Hippocampal formation (tissue), 2 donors: ENCODE results near the gene FAM151A.

Experiments used
- DNase-seq, 2 donors: peaks; one replicate each; lab custom pipeline; 2025; lab: John Stamatoyannopoulos, UW

Gene FAM151A

GRCh38 chr1:54604051-54604450, 19.3 kb downstream of the FAM151A start:
- DNase-seq = no peak

DNA sequence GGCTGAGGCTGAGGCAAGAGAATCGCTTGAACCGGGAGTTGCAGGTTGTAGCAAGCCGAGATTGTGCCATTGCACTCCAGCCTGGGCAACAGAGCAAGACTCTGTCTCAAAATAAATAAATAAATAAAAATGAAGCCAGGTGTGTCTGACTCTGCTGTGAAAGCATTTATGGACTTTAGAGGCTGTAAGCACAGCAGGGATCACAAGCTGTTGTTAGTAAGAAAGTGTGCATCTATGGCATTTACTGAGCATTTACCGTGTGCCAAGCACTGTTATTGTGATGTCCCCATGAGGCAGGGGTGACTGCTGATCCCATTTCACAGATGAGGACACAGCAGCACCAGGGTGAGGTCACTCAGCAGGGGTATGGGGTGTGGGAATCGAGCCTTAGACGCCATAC, 20.1 kb downstream of the FAM151A start:
- DNase-seq = no peak

GRCh38 chr1:54602554-54602953, 20.8 kb downstream of the FAM151A start:
- no peak for DNase-seq

DNA sequence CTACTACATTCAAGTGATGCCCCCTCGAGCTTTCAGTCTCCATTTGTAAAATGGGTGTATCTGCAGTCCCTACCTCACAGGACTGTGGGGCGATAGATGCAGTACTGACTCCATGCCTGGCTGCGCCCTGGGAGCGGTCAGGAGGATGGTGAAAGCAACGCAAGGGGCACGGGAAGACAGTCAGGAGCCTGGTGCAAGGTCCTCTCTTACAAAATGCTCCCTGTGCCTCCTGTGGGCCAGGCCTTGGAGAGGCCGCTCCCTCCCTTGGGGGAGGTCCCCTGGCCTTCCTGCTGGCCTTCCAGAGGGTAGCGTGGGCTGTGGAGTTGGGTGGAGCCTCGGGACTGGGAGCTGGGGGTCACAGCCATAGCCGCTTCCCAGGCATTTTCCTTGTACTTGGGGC, 21.6 kb downstream of the FAM151A start:
- no peak for DNase-seq

DNA sequence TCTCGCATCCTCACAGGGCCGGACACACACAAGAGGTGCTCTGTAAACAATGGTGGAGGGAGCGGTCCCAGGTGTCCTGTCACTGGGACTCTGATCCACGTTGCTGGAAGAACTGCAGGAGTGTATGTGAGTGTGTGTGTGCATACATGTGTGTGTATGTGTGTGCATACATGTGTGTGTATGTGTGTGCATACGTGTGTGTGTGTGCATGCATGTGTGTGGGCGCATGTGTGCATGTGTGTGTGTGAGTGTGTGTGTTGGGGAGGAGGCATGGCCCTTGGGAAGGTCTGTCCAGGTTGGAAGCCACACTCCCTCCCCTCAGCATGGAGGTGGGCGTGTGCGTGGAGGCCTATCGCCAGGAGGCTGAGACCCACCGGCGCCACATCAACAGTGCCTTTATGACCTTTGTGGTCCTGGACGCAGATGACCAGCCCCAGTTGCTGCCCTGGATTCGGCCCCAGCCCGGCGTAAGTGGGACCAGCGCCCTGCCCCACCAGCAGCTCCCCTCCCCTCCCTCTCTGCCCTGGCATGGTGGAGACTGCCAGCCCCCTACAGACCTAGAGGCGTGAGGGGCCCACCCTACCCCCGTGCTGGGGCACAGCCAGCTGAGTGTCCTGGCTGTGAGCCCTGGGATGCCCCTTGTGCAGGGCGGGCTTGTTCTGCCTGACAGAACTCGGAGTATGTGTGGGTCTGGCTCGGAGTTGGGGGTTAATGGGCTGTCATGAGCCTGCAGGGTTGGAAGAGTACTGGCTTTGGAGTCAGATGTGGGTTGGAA, 22.2 kb downstream of the FAM151A start:
- no peak for DNase-seq

DNA sequence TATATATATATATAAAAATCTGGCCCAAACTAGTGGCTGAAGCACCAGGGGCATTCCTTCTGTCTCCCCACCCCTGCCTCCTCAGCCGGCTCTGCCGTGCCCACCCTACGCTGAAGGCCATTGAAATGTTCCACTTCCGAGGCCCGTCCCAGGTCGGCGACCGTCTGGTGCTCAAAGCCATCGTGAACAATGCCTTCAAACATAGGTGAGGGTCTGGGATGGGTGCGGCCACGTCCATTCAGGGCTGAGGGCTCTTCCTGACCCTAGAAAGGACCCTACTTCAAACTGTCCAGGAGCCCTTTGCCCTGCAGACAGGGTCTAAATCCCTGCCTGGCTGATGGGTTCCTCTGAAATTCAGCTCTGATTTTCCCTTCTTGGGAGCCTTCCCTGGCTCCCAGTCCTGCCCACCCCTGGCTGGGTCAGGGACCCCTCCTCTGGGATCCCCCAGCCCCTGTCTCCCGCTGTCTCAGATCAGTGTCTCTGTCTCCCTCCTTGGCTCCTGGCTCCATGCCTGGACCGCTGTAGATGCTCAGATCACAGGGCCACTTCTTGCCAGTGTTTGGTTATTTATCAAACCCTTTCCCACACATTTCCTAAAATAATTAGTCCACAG, 24.0 kb downstream of the FAM151A start:
- no peak for DNase-seq

DNA sequence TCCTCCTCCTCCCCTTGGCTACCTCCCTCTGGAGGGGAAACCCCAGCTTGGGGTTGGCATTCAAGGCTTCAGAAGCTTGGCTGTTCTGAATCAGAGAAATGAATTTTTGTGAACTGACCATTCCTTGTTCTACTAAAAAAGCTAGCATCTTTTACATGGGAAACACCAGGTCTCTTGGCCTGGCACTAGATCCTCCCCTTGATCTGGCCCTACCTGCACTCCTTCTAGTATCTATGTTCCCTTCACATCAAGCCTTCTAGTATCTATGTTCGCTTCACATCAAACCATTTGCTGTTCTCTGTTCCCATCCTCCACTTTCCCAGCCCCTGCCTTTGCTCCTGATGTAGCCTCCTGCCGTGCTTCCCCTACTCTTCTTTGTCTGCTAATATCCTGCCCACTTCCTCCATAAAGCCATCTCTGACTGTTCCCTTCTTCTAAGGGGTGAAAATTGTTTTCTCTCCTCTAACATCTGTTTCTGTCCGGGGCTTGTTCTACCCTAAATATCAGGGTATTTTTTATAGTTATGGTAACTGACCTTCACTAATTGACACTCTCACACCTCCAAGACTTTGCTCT, 25.8 kb downstream of the FAM151A start:
- DNase-seq = no peak

DNA sequence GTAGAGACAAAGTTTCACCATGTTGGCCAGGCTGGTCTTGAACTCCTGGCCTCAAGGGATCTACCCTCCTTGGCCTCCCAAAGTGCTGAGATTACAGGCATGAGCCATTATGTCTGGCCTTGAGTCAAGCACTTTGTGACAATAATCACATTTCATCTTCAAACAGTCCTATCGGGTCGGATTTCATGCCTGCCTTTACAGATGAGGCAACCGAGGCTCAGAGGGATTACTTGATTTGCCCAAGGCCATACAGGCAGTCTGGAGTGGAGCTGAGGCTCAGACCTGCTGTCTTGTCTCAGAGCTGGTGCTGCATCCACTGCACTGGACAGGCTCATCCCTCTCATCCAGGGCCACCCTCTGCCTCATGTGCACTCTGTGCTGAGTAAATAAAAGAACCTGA, 26.6 kb downstream of the FAM151A start:
- no peak for DNase-seq

- DNase-seq = no peak
Measured at GRCh38 chr1:54595956-54596498, 27.3 kb downstream of the FAM151A start.

- no peak for DNase-seq
Measured at GRCh38 chr1:54594463-54594862, 28.9 kb downstream of the FAM151A start.

DNA sequence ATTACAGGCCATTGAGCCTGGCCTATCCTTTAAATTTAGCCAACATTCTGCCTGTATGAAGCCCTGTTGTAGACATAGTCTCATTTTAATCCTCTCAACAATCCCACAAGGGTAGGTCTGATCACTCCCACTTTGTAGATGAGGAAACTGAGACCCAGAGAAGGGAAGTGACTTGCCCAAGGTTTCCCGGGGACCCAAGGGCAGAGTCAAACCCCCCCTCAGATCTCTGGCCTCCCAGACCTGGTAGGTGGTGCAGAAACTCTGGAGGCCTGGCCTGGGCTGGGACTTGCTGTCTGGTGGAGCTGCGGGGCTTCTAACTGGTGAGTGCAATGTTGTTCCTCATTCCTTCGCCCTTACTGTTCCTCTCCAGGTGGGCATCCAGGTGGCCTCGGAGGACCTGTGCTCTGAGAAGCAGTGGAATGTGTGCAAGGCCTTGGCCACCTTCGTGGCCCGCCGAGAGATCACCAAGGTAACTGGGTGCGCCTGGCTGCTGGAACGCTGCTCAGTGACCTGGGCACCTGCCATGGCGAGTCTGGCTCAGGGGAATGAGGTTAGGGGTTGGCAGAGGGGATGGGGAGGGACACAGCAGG, 29.7 kb downstream of the FAM151A start:
- DNase-seq = no peak

- no peak for DNase-seq
Measured at GRCh38 chr1:54591127-54591756, 32.1 kb downstream of the FAM151A start.

DNA sequence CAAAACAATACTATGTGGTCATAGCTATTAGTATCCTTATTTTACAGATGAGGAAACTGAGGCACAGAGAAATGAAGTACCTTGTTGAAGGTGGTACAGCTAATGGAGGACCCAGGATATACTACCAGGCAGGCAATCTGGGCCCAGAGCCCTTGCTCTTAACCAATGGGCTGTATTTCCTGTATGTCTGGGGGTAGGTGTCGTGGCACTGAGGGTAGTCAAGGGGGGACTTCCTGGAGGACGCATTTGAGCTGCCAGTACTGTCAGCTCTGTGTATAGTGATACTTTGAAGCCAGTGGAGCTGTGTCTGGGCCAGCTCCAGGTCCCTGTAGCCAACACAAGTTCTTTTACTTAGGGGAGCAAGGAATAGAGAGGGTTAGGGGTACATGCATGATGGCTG, 34.9 kb downstream of the FAM151A start:
- no peak for DNase-seq

- no peak for DNase-seq
Measured at GRCh38 chr1:54585181-54586066, 37.9 kb downstream of the FAM151A start.

DNA sequence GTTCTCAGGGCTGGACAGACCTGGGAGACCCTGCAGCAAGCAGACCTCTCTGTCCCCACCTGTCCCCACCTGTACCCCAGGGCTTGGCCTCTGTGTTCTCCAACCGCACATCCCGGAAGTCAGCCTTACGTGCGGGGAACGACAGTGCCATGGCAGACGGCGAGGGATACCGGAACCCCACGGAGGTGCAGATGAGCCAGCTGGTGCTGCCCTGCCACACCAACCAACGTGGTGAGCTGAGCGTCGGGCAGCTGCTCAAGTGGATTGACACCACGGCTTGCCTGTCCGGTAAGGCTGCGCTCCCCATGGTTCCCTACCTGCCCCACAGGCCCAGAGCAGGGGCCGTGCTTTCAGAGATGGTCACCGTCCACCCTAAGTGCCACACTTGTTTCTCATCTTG, 38.8 kb downstream of the FAM151A start:
- DNase-seq = no peak

GRCh38 chr1:54583871-54584270, 39.5 kb downstream of the FAM151A start:
- DNase-seq = peak; percentile 18 to 25

DNA sequence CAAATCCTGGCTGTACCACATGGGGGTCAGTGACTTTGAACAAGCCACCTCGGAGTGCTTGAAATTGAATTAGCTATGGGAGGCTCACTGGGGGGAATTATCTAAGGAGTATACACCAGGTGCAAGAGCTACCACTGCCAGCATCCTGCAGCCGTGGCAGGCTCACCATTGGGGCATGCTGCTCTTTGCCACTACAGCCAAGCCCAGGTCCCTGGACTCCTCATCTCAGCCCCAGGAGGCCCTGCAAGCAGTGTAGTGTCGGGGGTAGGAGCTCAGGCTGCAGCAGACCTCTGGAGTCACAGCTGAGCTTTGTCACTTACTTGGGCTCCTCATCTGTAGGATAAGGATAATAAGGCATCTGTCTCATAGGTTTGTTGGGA, 40.0 kb downstream of the FAM151A start:
- DNase-seq = no peak

DNA sequence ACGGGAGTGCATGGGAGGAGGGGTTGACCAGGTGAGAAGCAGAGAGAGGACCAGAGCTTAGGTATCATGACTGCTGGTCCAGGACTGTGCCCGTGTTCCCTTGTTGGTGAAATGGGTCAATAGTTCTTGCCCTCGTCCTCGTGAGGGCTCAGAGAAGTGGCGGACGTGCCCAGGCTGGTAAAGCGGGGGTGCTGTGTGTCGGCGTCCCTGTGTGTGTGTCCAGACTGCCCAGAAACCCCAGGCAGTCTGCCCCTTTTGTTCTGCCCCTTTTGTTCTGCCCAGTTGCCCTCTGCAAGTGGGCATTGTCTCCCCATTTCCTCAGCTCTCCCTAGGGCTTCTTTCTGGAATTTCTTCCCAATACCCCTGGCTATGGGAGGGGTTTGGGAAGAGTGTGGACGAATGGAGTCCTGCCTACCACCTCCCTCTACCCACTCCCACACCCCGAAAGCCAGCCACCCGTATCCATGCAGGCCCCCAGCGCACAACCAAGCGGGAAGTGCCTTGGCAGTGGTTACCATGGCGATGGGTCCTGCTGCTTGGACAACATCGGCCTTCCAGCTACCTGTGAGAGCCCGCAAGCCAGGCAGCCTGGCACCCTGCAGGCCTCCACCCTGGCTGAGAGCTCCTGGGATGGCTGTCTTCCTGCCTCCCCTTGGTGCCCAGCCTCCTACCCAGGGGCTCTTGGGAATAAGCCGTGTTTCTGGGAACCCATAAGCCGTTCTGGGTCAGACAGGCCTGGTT, 40.6 kb downstream of the FAM151A start:
- peak in 1 of 2 donors; percentile 6 for DNase-seq

DNA sequence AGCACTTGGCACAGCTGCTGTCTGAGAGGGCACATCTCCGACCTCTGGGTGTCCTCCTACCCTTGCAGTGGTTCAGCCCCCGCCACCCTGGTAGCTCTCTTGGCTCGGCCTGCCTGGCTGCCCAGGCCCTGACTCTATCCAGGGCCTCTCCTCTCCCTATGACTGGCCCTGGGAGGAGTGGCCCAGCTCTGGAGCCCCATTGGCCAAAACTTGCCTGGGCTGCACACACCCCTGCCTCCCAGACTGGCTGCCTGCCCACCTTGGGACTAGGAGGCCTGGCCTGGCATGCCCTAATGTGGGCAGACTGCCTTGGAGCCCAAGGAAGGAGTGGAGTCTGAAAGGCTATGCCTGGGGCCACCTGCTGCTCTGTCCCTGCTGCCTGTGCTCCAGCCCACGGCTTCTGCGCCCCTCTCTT, 41.7 kb downstream of the FAM151A start:
- peak; percentile 66 to 79 for DNase-seq

- DNase-seq = no peak
Measured at GRCh38 chr1:54580856-54581550, 42.3 kb downstream of the FAM151A start.
